Endothelial cell of umbilical vein (primary cell): ENCODE results near the gene SERPINA7. TPM values are rescaled to one million over a fixed set of nuclear protein-coding genes. Genes with fewer than 3 reads are reported as not detected.
"Not testable (repeated sequence)": the region's sequence is repeated elsewhere in the genome, so short reads cannot be mapped to it uniquely, and the experiment has no call there.

Experiments
- BruUV-seq: library from RNA; stranded (reverse); fragments of 400-500 nt; replicated peaks from 2 replicates; lab custom pipeline; 2021; lab: Mats Ljungman, UMichigan
- CTCF ChIA-PET: fragments of 300-600, 350-600 bp; sonication (Branson Sonifier 250); formaldehyde crosslinking; loops from one replicate; lab custom pipeline; 2021; ENCODE audit warnings: antibody characterized with exemption, inconsistent platforms; lab: Charles Lee
- POLR2A ChIA-PET: fragments of 300-600, 350-600 bp; sonication (Branson Sonifier 250); formaldehyde crosslinking; loops from one replicate; lab custom pipeline; 2021; ENCODE audit warnings: antibody characterized with exemption, inconsistent platforms; lab: Charles Lee
- DNase-seq: peaks from one replicate; pipeline ENCODE4 v3.0.0-alpha.2; 2011; ENCODE audit warnings: low read depth, low spot score
- FAIRE-seq: peaks from 2 replicates; lab custom pipeline; 2011; peaks lifted over from hg19 to GRCh38; lab: Jason Lieb, UNC
- H2AFZ ChIP-seq: 2 replicates; pipeline ENCODE4 v1.6.0; 2012; ENCODE audit warnings: low read depth, low read length, control low read depth, inconsistent platforms
- H3K27ac ChIP-seq: 2 replicates; pipeline ENCODE4 v1.5.1; 2011; ENCODE audit warnings: low read depth, mild to moderate bottlenecking, control low read depth, low read length, moderate library complexity; ENCODE audit not compliant: insufficient read depth
- H3K27me3 ChIP-seq, 2 experiments: 2 replicates each; pipeline versions ENCODE4 v1.6.0 to v1.6.1; 2011; ENCODE audit warnings: low read length in 2 of 2, mixed read lengths in 1 of 2; ENCODE audit not compliant: control insufficient read depth in 2 of 2, insufficient read depth in 2 of 2
- H3K36me3 ChIP-seq, 2 experiments: 2 replicates in 1 of 2; 3 replicates in 1 of 2; pipeline ENCODE4 v1.5.1; 2011; ENCODE audit warnings: low read length in 2 of 2, mild to moderate bottlenecking in 1 of 2, moderate library complexity in 1 of 2; ENCODE audit not compliant: control insufficient read depth in 2 of 2, insufficient read depth in 2 of 2; ENCODE audit errors: extremely low read depth in 1 of 2
- H3K4me1 ChIP-seq: 3 replicates; pipeline ENCODE4 v1.5.1; 2011; ENCODE audit warnings: mild to moderate bottlenecking, low read length; ENCODE audit not compliant: control insufficient read depth, insufficient read depth; ENCODE audit errors: extremely low read depth
- H3K4me2 ChIP-seq: 2 replicates; pipeline ENCODE4 v1.6.1; 2011; ENCODE audit warnings: low read length, control low read depth, mixed read lengths; ENCODE audit not compliant: insufficient read depth
- H3K4me3 ChIP-seq, 3 experiments: fragments of 200-600 bp in 1 of 3; sonication (generic), shearing (Covaris generic) in 1 of 3; replicated peaks in 1 of 3; 2 replicates each; pipeline ENCODE4 v1.5.1; 2011 to 2016; ENCODE audit warnings: control low read depth in 3 of 3, low read length in 3 of 3, mild to moderate bottlenecking in 2 of 3, inconsistent platforms in 1 of 3, low read depth in 1 of 3, moderate library complexity in 1 of 3; ENCODE audit not compliant: insufficient read depth in 1 of 3
- H3K79me2 ChIP-seq: 2 replicates; pipeline ENCODE4 v1.6.0; 2012; ENCODE audit warnings: low read length, inconsistent platforms; ENCODE audit not compliant: control insufficient read depth, insufficient read depth
- H3K9ac ChIP-seq: replicated peaks from 2 replicates; pipeline ENCODE3; 2011; ENCODE audit warnings: low read length, control low read depth; ENCODE audit not compliant: insufficient read depth; ENCODE audit errors: extremely low read depth
- H3K9me1 ChIP-seq: replicated peaks from 3 replicates; pipeline ENCODE4 v1.6.0; 2011; ENCODE audit warnings: mild to moderate bottlenecking, low read length; ENCODE audit not compliant: control insufficient read depth, insufficient read depth; ENCODE audit errors: extremely low read depth
- H3K9me3 ChIP-seq: replicated peaks from 2 replicates; pipeline ENCODE4 v1.5.1; 2012; ENCODE audit warnings: low read length, inconsistent platforms; ENCODE audit not compliant: control insufficient read depth, insufficient read depth
- H4K20me1 ChIP-seq: replicated peaks from 2 replicates; pipeline ENCODE3; 2011; ENCODE audit warnings: mild to moderate bottlenecking, low read length; ENCODE audit not compliant: control insufficient read depth, insufficient read depth; ENCODE audit errors: extremely low read depth
- CTCF ChIP-seq, 2 donors: IDR thresholded peaks; 1 replicate in 1 of 2; 2 replicates in 1 of 2; pipeline ENCODE4 v1.5.1; 2011; ENCODE audit warnings: low read length in 2 of 2, mild to moderate bottlenecking in 2 of 2, moderate library complexity in 2 of 2, control low read depth in 1 of 2, inconsistent platforms in 1 of 2, low read depth in 1 of 2; ENCODE audit not compliant: insufficient read depth in 1 of 2; ENCODE audit errors: extremely low read depth in 1 of 2
- EZH2 ChIP-seq: IDR thresholded peaks from 2 replicates; pipeline ENCODE4 v1.6.1; 2012; ENCODE audit warnings: borderline replicate concordance, low read depth, mild to moderate bottlenecking, moderate library complexity, low read length, inconsistent platforms; ENCODE audit not compliant: severe bottlenecking
- GATA2 ChIP-seq: IDR thresholded peaks from 2 replicates; pipeline ENCODE4 v1.7.0; 2011; ENCODE audit warnings: low read depth, mild to moderate bottlenecking, moderate library complexity, mixed read lengths, low read length; ENCODE audit not compliant: insufficient read length, insufficient read depth
- JUN ChIP-seq: IDR thresholded peaks from 2 replicates; pipeline ENCODE4 v1.6.1; 2011; ENCODE audit warnings: borderline replicate concordance, low read depth; ENCODE audit not compliant: insufficient read length, insufficient read depth
- MYC ChIP-seq: IDR thresholded peaks from one replicate; pipeline ENCODE4 v1.6.1; 2011; ENCODE audit warnings: mild to moderate bottlenecking, low read depth, low read length
- POLR2A ChIP-seq: IDR thresholded peaks from 2 replicates; pipeline ENCODE4 v1.6.1; 2012; ENCODE audit warnings: low read depth, mild to moderate bottlenecking, control low read depth, low read length
- POLR2AphosphoS5 ChIP-seq: IDR thresholded peaks from 2 replicates; pipeline ENCODE4 v1.6.1; 2012; ENCODE audit warnings: low read depth, mild to moderate bottlenecking, control low read depth, low read length, moderate library complexity; ENCODE audit not compliant: insufficient read depth
- dilution Hi-C: fragments of 300-500 bp; cut with MboI; formaldehyde crosslinking; loops from one replicate; pipeline ENCODE4 v1.15.0; 2019; ENCODE audit warnings: low sequenced_read_pairs; ENCODE audit not compliant: extremely low pct_ligation_motif_present
- intact Hi-C: fragments of 100-400 bp; cut with micrococcal nuclease; formaldehyde crosslinking; loops from one replicate; pipeline ENCODE4 v1.10.0; 2022
- polyA plus RNA-seq, 4 experiments: library from polyadenylated mRNA; depleted of rRNA in 3 of 4; stranded (reverse) in 3 of 4; unstranded in 1 of 4; fragments of >200 nt; gene quantifications; 2 replicates each; pipeline versions ENCODE4 v1.2.1 to v1.2.3, GENCODE V29; 2011 to 2012; ENCODE audit warnings: missing spikeins in 1 of 4
- total RNA-seq: library from RNA; stranded (reverse); gene quantifications from 2 replicates; pipeline ENCODE4 v1.2.3, GENCODE V29; 2021

The SERPINA7 gene
- total and polyA plus RNA-seq, 2 donors (not counting 3 experiments of a cell fraction or from before 2014, with no cell fraction given) = not detected

GRCh38 chrX:106000203-106000602 lies 38.3 kb downstream of the SERPINA7 start:
- no peak overlapping the region for H3K4me2 ChIP-seq
- H3K79me2 ChIP-seq = no peaks in the 10 kb centered on the region
- TF ChIP-seq POLR2A (no peak), GATA2 (no peak), EZH2 (no peak), CTCF (IDR thresholded peaks at IDR 0.05; ENCODE audit: extremely low read depth in 1 of 2, insufficient read depth in 1 of 2, low read depth in 1 of 2, low read length in 2 of 2) (no peak), POLR2AphosphoS5 (no peak), JUN (no peak)
- H3K27me3 ChIP-seq = no peaks in the 10 kb centered on the region
- DNase-seq = no peak
- H3K9me3 ChIP-seq = no peaks in the 10 kb centered on the region
- no peak overlapping the region for H3K27ac ChIP-seq
- no TSS peak for BruUV-seq
- H3K4me3 ChIP-seq = no peak overlapping the region
- no peaks in the 10 kb centered on the region for H3K9me1 ChIP-seq
- H3K4me1 ChIP-seq = no peaks in the 10 kb centered on the region
- POLR2A ChIA-PET = no interaction called here
- no peak overlapping the region for H2AFZ ChIP-seq
- H3K36me3 ChIP-seq = no peaks in the 10 kb centered on the region
- dilution Hi-C loops (no loop called here), intact Hi-C loops (no loop called here)
- no peak for FAIRE-seq
- CTCF ChIA-PET = no interaction called here
- H4K20me1 ChIP-seq = no peaks in the 10 kb centered on the region
- H3K9ac ChIP-seq = no peak overlapping the region

- H3K79me2 ChIP-seq = no peaks in the 10 kb centered on the region
- FAIRE-seq (no peak), DNase-seq (no peak)
- H3K4me1 ChIP-seq = no peaks in the 10 kb centered on the region
- no peak overlapping the region for H3K4me2 ChIP-seq
- no peak overlapping the region for H3K4me3 ChIP-seq
- no peak for TF ChIP-seq MYC
- no TSS peak for BruUV-seq
- H3K9ac ChIP-seq = no peak overlapping the region
- H3K9me3 ChIP-seq = no peaks in the 10 kb centered on the region
- H4K20me1 ChIP-seq = no peaks in the 10 kb centered on the region
- dilution Hi-C loops = no loop called here
- no peaks in the 10 kb centered on the region for H3K9me1 ChIP-seq
- intact Hi-C loops = no loop called here
- no peaks in the 10 kb centered on the region for H3K27me3 ChIP-seq
- no peaks in the 10 kb centered on the region for H3K36me3 ChIP-seq
- H3K27ac ChIP-seq = no peak overlapping the region
- ChIA-PET POLR2A (no interaction called here), CTCF (no interaction called here)
- no peak overlapping the region for H2AFZ ChIP-seq
Observed at GRCh38 chrX:105999294-105999693, 39.2 kb downstream of the SERPINA7 start.

- not testable (repeated sequence) for H3K27ac ChIP-seq
Observed at GRCh38 chrX:105988487-105988886, 50.0 kb downstream of the SERPINA7 start.

More at GRCh38 chrX:105988487-105988886, 50.0 kb downstream of the SERPINA7 start:
- H3K36me3 ChIP-seq, H2AFZ ChIP-seq, H3K4me2 ChIP-seq, intact Hi-C loops, H4K20me1 ChIP-seq, H3K9me1 ChIP-seq, FAIRE-seq, H3K4me1 ChIP-seq, H3K27me3 ChIP-seq, CTCF ChIA-PET, H3K9ac ChIP-seq, H3K9me3 ChIP-seq, dilution Hi-C loops, DNase-seq, BruUV-seq, H3K79me2 ChIP-seq, H3K4me3 ChIP-seq, POLR2A ChIA-PET: not testable (repeated sequence)
